T-helper 2 cell treated with Interferon-gamma antibody and Interleukin-4, amounts not matched to agents 5 μg/mL and 100 μg/mL, for 36 hours (primary cell): ENCODE measurements around the gene RARRES1.
A peak's percentile ranks its signal among the peaks of the same experiment; 100 is the strongest.

Experiments used
- DNase-seq: peaks from one replicate; pipeline ENCODE4 v3.0.0; 2021; ENCODE audit warnings: low spot score
- H3K27ac Mint-ChIP-seq: one replicate; pipeline ENCODE4 v1.8.0; 2021; ENCODE audit warnings: mild to moderate bottlenecking, mixed read lengths
- H3K27me3 Mint-ChIP-seq: one replicate; pipeline ENCODE4 v1.8.0; 2021; ENCODE audit warnings: low read depth, mixed read lengths
- H3K36me3 Mint-ChIP-seq: one replicate; pipeline ENCODE4 v1.8.0; 2021; ENCODE audit warnings: low read depth, mixed read lengths
- H3K4me1 Mint-ChIP-seq: one replicate; pipeline ENCODE4 v1.8.0; 2021; ENCODE audit warnings: low read depth, mixed read lengths
- H3K4me3 Mint-ChIP-seq: one replicate; pipeline ENCODE4 v1.8.0; 2022; ENCODE audit warnings: mild to moderate bottlenecking, moderate library complexity, mixed read lengths
- H3K9me3 Mint-ChIP-seq: one replicate; pipeline ENCODE4 v1.8.0; 2021; ENCODE audit warnings: mixed read lengths

Gene RARRES1

GRCh38 chr3:158733656-158734055, 1.4 kb upstream of the RARRES1 start:
- H3K27me3 Mint-ChIP-seq = peaks cover 3% of the 10 kb centered on the region
- no peak for DNase-seq
- H3K4me3 Mint-ChIP-seq = no peak overlapping the region
- H3K27ac Mint-ChIP-seq = no peak overlapping the region
- H3K36me3 Mint-ChIP-seq = no peaks in the 10 kb centered on the region
- peaks cover 9% of the 10 kb centered on the region for H3K9me3 Mint-ChIP-seq
- peaks cover 1% of the 10 kb centered on the region for H3K4me1 Mint-ChIP-seq

- Mint-ChIP-seq H3K36me3 (no peaks in the 10 kb centered on the region), H3K4me1 (peaks cover 5% of the 10 kb centered on the region), H3K4me3 (no peak overlapping the region), H3K27ac (no peak overlapping the region), H3K9me3 (peaks cover 9% of the 10 kb centered on the region), H3K27me3 (peaks cover 3% of the 10 kb centered on the region)
- DNase-seq = no peak
Observed at GRCh38 chr3:158732856-158733200, 571 bp upstream of the RARRES1 start.

DNA sequence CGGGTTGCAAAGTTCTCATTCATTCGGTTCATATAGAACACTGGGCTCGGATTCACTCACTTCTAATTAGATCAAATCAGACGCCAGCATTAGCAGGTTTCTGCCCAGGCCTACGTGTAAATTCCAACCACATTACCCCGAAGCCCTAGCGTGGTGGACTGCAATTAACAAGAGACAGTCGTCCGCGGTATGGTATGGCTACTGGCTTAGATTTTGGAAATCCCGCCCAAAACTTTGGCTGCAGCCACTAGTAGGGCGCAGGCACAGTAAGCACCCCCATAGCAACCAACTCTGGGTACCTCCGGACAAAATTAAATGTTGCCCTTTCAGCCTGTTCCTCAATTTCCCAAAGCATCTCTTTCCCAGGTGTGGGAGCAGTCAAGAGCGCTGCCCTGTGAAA, 771 bp downstream of the RARRES1 start:
- Mint-ChIP-seq H3K4me3 (peak overlapping the region; percentile 60), H3K4me1 (peaks cover 9% of the 10 kb centered on the region), H3K27me3 (peaks cover 3% of the 10 kb centered on the region), H3K27ac (no peak overlapping the region), H3K36me3 (no peaks in the 10 kb centered on the region), H3K9me3 (peaks cover 9% of the 10 kb centered on the region)
- no peak for DNase-seq

- Mint-ChIP-seq H3K27ac (no peak overlapping the region), H3K4me3 (no peak overlapping the region), H3K9me3 (no peaks in the 10 kb centered on the region), H3K36me3 (no peaks in the 10 kb centered on the region), H3K27me3 (peaks cover 2% of the 10 kb centered on the region), H3K4me1 (peaks cover 9% of the 10 kb centered on the region)
- DNase-seq = no peak
Observed at GRCh38 chr3:158728851-158729250, 3.4 kb downstream of the RARRES1 start.

GRCh38 chr3:158728061-158728377, 4.2 kb downstream of the RARRES1 start:
- no peak for DNase-seq
- H3K36me3 Mint-ChIP-seq = peaks cover under 1% of the 10 kb centered on the region
- no peaks in the 10 kb centered on the region for H3K27me3 Mint-ChIP-seq
- H3K27ac Mint-ChIP-seq = no peak overlapping the region
- H3K4me3 Mint-ChIP-seq = peak overlapping the region; percentile 50
- peaks cover 13% of the 10 kb centered on the region for H3K4me1 Mint-ChIP-seq
- H3K9me3 Mint-ChIP-seq = no peaks in the 10 kb centered on the region

DNA sequence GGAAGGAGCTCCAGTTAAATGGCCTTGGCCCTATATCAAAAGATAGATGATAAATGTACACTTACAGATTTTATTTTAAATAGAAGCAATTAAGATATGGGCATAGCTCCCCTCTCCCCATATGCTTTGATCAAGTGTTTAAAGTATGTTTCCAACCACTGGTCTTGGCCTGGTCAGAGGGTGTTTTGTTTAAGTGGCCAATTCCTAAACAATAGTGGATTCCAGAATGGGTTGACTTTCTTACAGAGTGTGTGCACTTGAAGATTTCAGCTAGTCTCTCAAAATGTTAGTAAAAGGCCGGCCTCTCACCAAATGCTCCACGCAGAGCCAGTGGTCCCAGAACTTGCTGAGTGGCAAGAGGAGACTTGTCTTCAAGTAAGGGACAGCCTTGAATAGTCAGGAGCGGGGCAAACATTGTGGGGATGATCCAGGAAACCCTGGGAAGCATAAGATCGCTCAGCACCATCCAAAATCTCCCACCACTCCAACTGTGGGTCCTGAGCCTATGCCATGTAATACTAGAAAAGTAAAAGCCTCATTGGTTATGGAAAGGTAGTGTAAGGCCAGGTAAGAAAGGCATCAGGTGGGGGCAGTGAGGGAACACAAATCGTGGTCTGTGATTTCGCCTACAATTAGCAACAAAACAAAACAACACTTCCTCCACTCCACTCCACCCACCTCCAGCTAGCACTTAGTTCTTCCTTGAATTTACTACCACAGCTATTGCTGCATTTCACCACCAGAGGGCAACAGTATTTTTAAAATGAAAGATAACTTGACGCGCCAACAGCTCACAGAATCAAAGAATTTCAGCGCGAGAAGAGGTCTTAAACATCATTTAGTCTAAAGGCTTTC, 4.8 kb downstream of the RARRES1 start:
- peak; percentile 33 for DNase-seq
- peak overlapping the region; percentile 50 for H3K4me3 Mint-ChIP-seq

DNA sequence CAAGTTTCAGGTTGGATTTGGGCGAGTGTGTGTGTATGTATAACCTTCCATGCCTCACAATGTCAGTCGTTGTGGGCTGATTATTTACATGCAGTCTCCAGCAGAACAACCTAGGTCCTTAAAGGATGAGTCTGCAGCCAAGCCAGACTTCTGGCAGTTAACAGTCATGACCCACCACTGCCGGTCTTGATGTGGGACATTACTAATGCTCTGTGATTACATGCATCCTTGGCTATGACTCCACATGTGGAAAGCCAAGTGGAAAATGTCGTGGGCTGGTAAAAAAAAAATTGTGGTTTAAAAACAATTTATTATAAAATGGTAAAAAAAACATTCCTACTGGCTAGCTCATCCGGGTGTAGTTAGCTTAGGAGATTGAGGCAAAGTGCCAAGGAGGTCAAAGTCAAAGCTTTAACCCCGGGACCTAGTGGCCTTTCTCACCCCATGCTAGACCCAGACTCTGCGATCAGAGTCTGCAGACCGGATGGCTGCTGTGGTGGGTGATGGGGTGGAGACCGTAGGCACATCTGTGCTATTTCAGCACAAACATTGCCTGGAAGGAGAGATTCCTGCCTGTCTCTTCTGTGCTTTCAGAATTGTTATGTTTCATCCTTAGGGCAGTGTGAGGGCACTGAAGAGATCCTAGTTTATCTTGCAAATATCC, 6.8 kb downstream of the RARRES1 start:
- Mint-ChIP-seq H3K9me3 (no peaks in the 10 kb centered on the region), H3K4me1 (peaks cover 24% of the 10 kb centered on the region), H3K4me3 (no peak overlapping the region), H3K36me3 (peaks cover 15% of the 10 kb centered on the region), H3K27ac (no peak overlapping the region), H3K27me3 (no peaks in the 10 kb centered on the region)
- DNase-seq = peak; percentile 40

More for the DNA sequence above, 4.8 kb downstream of the RARRES1 start:
- no peak overlapping the region for H3K27ac Mint-ChIP-seq
- no peaks in the 10 kb centered on the region for H3K27me3 Mint-ChIP-seq
- no peaks in the 10 kb centered on the region for H3K9me3 Mint-ChIP-seq
- peaks cover 16% of the 10 kb centered on the region for H3K4me1 Mint-ChIP-seq
- H3K36me3 Mint-ChIP-seq = peaks cover 4% of the 10 kb centered on the region

DNA sequence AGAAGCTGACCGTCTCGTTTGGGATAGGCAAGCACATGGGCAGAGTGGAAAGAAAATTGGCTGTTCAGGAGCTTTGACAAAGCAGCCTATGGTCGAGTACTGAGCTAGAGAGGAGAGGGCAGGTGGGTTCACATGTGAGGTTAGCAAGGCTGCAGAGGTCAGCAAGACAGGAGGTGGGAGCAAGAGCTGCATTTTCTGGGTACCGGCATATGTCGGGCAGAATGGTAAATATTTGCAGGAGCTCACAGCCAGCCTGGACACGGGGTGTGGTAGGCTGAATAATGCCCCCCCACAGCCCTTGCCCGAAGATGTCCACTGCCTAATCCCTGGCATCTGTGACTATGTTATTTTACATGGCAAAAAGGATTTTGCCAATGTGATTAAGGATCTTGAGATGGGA, 8.3 kb downstream of the RARRES1 start:
- H3K4me1 Mint-ChIP-seq = peaks cover 24% of the 10 kb centered on the region

DNA sequence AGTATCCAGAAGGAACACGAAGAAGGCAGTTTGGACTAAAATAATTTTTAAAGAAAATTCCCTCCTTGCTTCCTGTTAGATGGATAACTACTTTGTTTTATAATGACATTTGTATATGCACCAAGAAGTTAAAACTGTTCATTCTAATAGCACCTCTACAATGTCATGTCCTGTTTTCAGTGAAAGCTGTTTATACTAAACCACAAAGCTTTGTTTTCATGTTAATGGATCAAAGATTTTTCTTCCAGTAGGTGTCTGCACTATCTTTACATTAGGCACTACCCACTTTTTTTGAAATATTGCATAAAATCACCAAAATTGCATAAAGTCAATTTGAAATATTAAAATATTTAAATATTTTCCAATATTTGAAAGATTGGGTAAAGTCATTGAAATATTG, 10.1 kb downstream of the RARRES1 start:
- Mint-ChIP-seq H3K36me3 (peaks cover 15% of the 10 kb centered on the region), H3K9me3 (no peaks in the 10 kb centered on the region), H3K4me3 (no peak overlapping the region), H3K27ac (no peak overlapping the region), H3K4me1 (peaks cover 17% of the 10 kb centered on the region), H3K27me3 (no peaks in the 10 kb centered on the region)
- no peak for DNase-seq

More for the DNA sequence above, 8.3 kb downstream of the RARRES1 start:
- Mint-ChIP-seq H3K27me3 (no peaks in the 10 kb centered on the region), H3K4me3 (no peak overlapping the region), H3K9me3 (no peaks in the 10 kb centered on the region), H3K27ac (no peak overlapping the region), H3K36me3 (peaks cover 15% of the 10 kb centered on the region)
- DNase-seq = no peak

DNA sequence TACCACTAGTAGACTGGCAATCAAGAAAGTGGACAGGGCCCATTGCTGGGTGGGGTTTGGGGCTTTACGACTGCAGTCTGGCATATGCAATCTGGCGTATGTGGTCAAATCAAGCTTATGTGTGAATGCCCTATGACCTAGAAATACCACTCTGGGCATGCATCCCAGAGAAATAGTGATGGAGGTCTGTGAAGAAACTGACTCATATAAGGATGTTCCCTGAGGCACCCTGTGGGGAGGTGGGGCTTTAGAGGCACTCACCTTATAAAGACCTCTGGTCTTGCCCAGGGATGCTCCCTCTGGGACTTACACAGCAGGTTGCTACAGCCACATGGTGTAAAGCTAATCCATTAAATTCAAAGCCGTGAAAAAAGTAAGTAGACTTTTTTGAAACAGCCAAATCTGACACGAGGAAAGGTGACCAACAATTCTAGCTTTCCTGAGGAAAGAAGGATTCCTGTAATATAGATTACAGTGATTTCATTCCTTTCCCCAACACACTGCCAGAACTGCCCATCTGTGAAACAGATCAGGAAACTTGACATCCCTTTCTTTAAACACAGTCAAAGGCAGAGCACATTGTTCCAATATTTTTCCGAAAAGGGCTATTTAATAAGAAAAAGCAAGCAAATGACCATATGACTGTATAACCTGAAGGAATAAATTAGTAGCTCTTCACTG, 13.6 kb downstream of the RARRES1 start:
- Mint-ChIP-seq H3K4me3 (no peak overlapping the region), H3K27me3 (no peaks in the 10 kb centered on the region), H3K4me1 (peaks cover 19% of the 10 kb centered on the region), H3K9me3 (no peaks in the 10 kb centered on the region), H3K36me3 (peaks cover 15% of the 10 kb centered on the region), H3K27ac (no peak overlapping the region)
- no peak for DNase-seq

DNA sequence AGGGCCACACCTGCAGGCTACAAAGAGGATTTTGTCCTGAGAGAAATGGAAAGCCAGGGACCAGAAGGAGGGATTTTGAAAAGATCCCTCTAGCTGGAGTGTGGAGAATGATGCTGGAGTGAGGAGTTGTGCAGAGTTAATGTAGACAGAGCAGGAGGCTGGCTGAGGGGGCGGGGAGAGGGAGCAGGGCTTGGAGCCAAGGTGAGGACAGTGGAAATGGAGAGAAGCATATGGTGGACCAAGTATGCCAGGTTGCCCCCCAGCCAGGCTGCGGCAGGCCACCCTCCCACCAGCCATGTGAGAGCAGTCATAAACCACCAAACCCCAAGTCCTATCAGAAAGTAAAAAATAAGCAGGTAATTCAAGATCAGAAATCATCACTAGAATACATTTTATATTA, 14.7 kb downstream of the RARRES1 start:
- no peak overlapping the region for H3K27ac Mint-ChIP-seq

GRCh38 chr3:158713094-158713499, 19.2 kb downstream of the RARRES1 start:
- Mint-ChIP-seq H3K4me1 (peaks cover 5% of the 10 kb centered on the region), H3K27me3 (no peaks in the 10 kb centered on the region), H3K4me3 (no peak overlapping the region), H3K27ac (no peak overlapping the region), H3K9me3 (no peaks in the 10 kb centered on the region), H3K36me3 (peaks cover 19% of the 10 kb centered on the region)
- no peak for DNase-seq

More for the DNA sequence above, 14.7 kb downstream of the RARRES1 start:
- H3K36me3 Mint-ChIP-seq = peaks cover 11% of the 10 kb centered on the region
- DNase-seq = no peak
- H3K27me3 Mint-ChIP-seq = no peaks in the 10 kb centered on the region
- H3K4me3 Mint-ChIP-seq = no peak overlapping the region
- H3K9me3 Mint-ChIP-seq = no peaks in the 10 kb centered on the region
- peaks cover 15% of the 10 kb centered on the region for H3K4me1 Mint-ChIP-seq

DNA sequence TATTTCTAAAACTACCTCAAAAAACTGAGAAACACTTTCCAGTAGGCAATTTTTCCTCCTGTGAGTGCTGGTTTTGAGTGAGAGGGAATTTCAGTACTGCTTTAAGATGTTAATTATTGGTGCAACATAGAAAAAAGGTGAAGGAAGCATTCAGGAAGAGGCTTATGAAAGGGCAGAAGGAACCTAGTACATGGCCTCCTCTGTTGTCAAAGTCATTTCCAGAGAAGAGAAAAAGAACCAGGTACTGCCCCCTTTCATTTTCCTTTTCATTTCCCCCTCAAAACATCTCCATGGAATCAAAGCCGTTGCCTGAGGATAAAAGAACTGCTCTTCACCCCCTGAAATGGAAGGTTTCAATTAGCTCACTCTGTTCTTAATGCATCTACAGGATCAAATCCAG, 19.8 kb downstream of the RARRES1 start:
- Mint-ChIP-seq H3K27ac (no peak overlapping the region), H3K4me1 (peaks cover 5% of the 10 kb centered on the region), H3K36me3 (peaks cover 20% of the 10 kb centered on the region), H3K27me3 (no peaks in the 10 kb centered on the region), H3K9me3 (no peaks in the 10 kb centered on the region), H3K4me3 (no peak overlapping the region)
- DNase-seq = no peak

- H3K4me3 Mint-ChIP-seq = no peak overlapping the region
- H3K36me3 Mint-ChIP-seq = peaks cover 20% of the 10 kb centered on the region
- no peak for DNase-seq
- no peaks in the 10 kb centered on the region for H3K9me3 Mint-ChIP-seq
- no peak overlapping the region for H3K27ac Mint-ChIP-seq
- peaks cover 5% of the 10 kb centered on the region for H3K4me1 Mint-ChIP-seq
- H3K27me3 Mint-ChIP-seq = no peaks in the 10 kb centered on the region
Observed at GRCh38 chr3:158711886-158712285, 20.4 kb downstream of the RARRES1 start.
